Omental fat pad (tissue), 4 donors: ENCODE data around the gene UBAP2L. TPM values are rescaled to one million over a fixed set of nuclear protein-coding genes. Genes with fewer than 3 reads are reported as not detected.
A peak's percentile ranks its signal among the peaks of the same experiment; 100 is the strongest.

Experiments
- ATAC-seq: fragments of 150-250 bp; one replicate; pipeline ENCODE4 v1.9.1; 2016; ENCODE audit warnings: mild to moderate bottlenecking, moderate library complexity; ENCODE audit not compliant: low FRiP score
- DNase-seq: peaks from one replicate; pipeline ENCODE4 v3.0.0-alpha.2; 2019; ENCODE audit warnings: low spot score
- CTCF ChIP-seq, 3 donors: fragments of 450-650 bp; IDR thresholded peaks; one replicate each; pipeline ENCODE4 v1.5.1; 2016 to 2017; ENCODE audit warnings: antibody characterized with exemption in 3 of 3, mild to moderate bottlenecking in 3 of 3, moderate library complexity in 2 of 3
- total RNA-seq, 4 donors: library from RNA; depleted of rRNA; stranded (reverse); fragments of >200 nt; gene quantifications; one replicate each; pipeline ENCODE4 v1.1.0, GENCODE V29; 2016

UBAP2L gene
- 10 to 100 TPM; 51.9 to 92.1 (median 73.6) TPM for total RNA-seq

- DNase-seq (peak; percentile 89), ATAC-seq (peak; percentile 98)
- no peak for TF ChIP-seq CTCF (IDR thresholded peaks at IDR 0.05)
These were observed at the start of gene UBAP2L for GRCh38 chr1:154220071-154220969. Gene UBAP2L (plus strand): TSS chr1:154220955. CDS start chr1:154225124, 4,169 bp downstream.

- no peak for DNase-seq
- ATAC-seq: no peak
- TF ChIP-seq CTCF (IDR thresholded peaks at IDR 0.05): no peak
These were observed 49.6 kb upstream of the UBAP2L start for GRCh38 chr1:154171223-154171583.

GRCh38 chr1:154171880-154172279 lies 48.9 kb upstream of the UBAP2L start:
- TF ChIP-seq CTCF (IDR thresholded peaks at IDR 0.05): no peak

GRCh38 chr1:154174654-154175053 lies 46.1 kb upstream of the UBAP2L start:
- ATAC-seq: no peak
- no peak for DNase-seq
- no peak for TF ChIP-seq CTCF (IDR thresholded peaks at IDR 0.05)

More at GRCh38 chr1:154171880-154172279, 48.9 kb upstream of the UBAP2L start:
- DNase-seq (no peak), ATAC-seq (no peak)

- TF ChIP-seq CTCF (IDR thresholded peaks at IDR 0.05): no peak
- ATAC-seq: peak; percentile 62
- no peak for DNase-seq
These were observed 44.4 kb upstream of the UBAP2L start for GRCh38 chr1:154176337-154176736.

GRCh38 chr1:154178013-154178412 lies 42.7 kb upstream of the UBAP2L start:
- DNase-seq: no peak
- TF ChIP-seq CTCF (IDR thresholded peaks at IDR 0.05): no peak
- ATAC-seq: no peak
